Measurements from ENCODE around the gene GABRG3.

Gene GABRG3

DNA sequence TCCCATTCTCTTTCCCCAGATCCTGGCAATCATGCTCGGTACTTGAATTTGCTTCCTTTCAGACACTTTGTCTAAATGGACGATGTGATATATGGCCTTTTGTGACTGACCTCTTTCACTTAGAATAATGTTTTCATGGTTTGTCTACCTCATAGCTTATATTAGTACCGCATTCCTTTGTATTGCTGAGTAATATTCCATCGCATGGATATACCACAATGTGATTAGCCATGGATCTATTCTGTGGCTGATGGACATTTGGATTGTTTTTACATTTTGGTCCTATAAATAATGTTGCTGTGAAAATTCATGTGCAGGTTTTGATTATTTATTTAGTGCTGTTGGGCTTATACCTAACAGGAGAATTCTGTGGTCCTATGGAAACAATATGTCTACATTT is 458.6 kb downstream of the GABRG3 start:
- no peak for DNase-seq

DNA sequence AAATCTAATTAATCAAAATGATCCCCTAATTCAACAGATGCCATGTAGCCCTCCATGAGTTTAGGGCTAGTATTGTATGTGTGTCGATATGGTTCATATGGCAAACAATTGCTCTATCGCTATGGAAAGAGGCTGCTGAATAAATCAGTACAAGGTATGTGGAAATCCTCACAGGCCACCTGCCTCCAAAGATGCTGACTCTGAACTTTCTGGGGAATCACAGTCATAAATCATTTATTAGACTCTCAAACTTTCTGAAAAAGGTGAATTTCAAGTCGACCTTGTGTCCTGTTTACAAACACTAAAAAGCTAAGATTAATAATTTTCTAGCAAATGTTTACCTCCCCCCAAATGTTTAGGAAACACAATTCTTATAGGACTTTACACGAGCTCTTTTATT is 462.6 kb downstream of the GABRG3 start:
- no peak for DNase-seq

DNA sequence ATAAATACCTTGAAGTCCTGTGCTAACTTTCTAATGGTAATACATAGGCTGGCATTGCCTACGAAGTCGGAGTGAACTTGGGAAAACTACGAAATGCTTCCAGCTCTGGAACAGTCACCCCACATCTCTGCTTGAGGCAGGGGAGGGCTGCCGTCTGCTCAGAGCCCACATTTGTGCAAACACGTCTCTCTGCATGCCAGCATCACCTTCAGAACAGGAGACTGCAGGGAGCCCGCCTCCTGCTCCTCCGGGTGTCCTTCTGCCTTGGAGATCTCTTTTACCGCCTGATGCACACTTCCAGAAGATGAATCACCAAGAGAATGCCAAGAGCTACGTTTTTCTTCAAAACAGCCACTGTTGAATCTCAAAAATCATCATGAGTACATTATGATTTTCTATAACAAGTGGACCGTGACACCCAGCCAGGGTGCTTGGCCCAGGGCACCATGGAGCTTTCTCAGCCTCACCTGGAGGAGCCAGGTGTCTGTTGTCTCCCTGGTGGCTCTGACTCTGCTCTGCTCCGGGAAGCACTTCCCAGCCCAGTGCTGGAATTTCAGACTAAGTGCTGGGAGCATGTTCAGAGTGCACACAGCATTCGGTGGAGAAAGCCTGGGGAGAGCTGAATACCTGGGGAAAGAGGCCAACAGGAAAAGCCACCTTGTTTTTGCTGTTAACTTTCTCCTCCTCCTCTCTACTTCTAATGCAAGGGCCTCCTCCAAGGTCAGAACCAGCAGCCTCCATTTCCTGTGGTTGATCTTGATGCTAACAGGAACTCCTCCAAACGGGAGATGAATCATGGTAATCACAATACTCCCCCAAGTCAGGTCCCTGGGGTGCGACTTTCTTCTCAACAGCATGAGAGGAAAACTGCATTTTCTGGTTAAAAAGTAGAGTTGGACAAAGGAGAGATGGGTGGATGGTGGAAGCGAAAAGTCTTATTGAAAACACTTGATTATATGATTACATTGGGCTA is 467.7 kb downstream of the GABRG3 start:
- DNase-seq: no peak

DNA sequence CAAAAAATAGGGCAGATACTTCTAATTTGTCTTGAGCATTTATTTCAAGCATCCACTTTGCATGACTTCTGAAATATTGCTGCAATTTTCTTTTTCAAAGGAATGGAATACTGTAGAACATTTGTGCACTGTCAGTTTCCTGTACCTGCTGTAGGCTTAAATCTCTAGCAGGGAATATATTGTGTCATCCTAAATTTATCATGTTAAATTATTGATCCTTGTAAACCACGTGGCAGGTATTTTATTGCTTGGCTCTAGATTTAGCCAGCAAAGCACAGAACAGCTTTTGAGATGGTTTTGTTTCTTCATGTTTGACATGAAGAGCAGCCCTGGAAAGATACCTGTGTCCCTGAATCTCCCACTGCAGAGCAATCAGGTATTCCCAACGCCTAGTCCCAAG is 470.1 kb downstream of the GABRG3 start:
- no peak for DNase-seq

DNA sequence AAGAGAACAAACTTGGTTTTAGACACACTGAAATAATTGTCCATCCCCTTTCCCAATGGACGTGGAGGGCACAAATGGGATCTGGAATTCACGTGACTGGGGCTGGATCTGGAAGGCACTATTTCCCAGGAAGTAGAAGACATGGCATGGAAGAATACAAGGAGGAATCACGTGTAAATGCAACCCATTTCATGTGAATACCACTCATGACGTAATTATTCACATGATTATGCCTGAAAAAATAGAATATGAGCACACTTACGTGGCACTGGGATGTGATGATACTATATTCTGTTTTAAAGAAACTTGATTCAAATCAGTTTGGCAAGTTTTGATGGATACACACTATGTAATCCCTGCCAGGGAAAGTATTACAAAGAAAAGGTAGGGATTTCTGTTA is 477.3 kb downstream of the GABRG3 start:
- DNase-seq: no peak

DNA sequence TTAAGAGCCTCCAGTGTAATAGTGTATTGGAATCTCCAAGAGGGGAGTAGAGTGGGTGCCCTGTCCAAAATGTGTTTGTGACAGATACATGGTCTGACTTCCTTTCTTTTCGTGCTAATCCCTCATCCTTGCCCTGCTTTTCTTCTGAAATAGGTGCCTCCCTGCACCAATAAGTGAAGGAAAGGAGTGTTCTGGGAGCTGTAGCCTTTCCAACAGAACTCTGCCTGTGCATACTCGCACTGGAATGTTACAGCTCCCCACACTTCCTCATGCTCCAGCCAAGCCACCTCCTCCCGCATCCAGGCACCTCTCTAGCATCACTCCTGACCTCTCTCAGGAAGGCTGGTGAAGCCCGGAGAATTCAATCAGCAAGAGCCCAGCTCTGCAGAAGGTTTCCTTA is 478.0 kb downstream of the GABRG3 start:
- DNase-seq: no peak

DNA sequence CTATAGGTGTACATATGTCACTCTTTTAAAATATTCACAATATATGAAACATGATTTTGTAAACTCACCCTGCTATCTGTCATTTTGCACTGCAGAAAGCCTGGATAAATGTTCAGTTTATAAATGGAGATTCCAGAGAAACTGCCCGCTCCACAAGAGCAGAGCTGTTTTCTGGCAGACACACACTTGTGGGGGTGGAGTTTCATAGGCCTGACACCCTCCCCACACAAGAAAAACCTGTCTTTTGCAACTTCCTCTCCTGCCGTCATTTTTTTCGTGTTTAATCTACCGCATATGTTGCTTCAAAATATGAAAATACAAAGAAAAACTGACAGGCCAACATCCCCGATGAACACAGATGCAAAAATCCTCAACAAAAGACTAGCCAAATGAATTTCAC is 479.0 kb downstream of the GABRG3 start:
- DNase-seq: no peak

DNA sequence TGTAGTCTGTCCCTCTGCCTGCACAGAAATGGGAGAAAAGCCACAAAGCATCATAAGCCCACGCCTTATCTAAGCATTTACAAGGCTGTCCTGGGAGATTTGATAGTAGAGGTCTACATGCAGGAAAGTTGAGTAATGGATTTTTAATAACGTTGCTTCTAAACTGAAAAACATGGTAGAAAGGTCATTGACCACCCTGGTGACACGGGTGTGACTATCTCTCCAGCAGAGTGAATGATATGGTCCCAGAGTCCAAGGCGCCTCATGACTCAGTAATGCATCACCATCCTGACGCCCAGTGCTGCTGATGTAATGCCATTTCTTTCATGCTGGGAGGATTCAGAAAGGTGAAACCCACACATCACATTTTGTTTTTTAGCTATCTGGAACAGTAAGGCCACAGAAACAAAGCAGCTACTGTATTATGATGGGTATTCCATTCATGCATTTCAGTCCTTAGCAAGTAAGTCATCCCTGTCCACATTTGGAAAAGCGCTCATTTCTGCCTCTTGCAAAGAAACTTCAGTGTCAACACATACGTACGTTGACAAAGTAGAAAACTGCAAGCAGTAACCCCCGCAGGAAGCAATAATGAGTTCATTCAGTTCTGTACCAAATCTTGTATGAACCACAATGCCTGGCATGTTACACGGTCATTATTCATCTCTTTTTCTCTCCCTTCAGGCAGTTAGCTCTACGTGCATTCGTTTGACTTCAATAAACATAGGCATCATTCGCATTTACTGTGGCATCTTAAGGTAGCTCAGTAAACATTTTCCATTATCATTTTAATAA is 483.5 kb downstream of the GABRG3 start:
- DNase-seq: no peak

DNA sequence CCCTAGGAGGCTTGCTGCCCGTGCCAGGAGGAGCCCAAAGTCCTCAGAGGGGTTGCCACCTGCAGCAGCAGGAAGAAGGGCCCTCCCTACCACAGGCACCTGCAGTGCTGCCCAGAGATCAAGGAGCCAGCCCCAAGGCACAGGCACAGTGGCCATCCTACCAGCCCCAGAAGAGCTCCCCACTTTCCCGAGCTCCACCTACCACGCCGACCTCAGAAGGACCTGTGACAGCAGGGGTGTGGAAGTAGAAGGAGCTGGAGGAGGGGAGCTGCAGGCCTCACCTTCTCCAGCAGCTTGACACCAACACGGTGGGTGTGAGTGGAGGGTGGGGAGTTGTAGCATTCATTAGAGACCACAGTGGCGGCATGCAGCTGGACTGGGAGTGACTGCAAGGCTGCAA is 485.8 kb downstream of the GABRG3 start:
- DNase-seq: no peak

DNA sequence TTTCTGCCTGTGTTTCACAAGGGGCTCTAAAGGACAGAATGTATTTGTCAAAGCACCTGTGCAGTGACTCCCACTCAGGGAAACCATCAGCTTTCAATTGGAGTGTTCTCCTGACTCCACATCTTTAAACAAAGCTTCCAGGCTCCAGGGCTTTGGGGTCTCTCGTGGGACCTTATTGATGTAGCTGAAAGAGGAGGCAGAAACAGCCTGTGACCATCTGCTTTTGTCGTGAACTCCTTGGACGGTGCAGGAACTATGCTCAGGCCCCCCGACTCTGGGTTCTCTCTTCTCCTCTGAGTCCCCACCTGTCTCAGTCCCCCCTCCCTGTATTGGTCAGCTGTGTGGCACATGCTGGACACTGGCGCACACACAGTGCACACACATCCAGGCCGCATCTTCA is 486.8 kb downstream of the GABRG3 start:
- DNase-seq: no peak

DNA sequence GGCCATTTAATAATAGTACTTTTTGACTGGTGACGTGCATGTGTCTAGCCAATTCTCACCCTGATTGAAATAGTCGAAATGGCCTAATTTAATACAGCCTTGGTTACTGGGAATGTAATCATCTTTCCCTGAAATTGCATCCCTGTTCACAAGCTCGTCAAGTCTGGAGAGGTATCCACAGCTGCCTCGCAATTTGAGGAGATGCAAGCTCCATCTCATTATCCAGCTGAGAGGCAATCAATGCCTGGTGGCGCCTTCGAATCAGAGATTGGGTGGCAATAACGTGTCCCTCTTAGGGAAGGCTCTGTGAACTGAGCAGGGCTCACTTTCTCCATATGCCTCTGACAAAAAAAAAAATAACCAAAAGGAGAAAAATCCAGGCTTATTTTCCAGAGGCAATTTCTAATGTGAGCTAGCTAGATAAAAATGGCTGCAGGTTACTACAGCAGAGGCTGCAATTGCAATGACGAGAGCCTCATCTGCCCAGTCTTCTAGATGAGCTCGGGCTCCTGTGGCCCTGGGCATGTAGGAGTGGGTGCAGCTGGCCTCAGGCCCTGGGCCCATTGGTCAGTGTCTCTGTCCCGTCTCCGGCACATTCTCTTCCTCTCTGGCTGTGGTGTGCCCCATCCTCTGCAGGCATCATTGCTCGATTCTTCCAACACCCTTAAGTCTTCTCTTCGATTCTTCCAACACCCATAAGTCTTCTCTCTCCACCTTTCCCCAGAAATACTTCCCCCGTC is 487.5 kb downstream of the GABRG3 start:
- no peak for DNase-seq

DNA sequence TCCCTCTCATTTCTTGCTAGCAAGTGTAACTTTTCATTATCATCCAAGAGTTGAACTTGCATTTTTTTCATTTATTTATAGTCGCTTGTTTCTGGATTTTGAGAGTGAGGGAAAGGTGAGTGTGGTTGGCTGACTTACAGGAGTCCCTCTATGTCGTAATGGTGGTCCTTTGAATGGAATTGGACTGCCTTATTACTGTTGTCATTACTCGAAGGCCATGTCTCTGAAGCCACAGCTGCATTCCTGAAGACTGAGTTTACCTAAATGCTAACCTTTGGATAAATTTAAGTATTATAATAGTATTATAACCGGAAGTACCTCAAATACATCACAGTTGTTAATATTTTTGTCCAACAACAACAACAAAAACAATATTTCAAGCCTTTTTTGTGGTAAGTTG is 488.9 kb downstream of the GABRG3 start:
- no peak for DNase-seq

DNA sequence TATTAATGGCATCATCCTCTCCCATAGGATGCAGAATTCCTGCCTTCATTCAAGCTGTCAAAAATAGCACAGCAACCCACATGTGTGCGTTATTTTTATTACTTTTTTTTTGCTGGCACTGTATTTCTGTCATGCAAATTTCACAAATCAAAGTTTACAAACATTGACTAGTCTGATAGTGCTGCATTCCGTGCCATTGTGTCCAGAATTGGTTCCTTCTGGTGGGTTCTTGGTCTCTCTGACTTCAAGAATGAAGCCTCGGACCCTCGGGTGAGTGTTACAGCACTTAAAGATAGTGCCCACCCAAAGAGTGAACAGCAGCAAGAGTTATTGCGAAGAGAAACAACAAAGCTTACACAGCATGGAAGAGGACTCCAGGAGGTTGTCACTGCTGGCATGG is 490.2 kb downstream of the GABRG3 start:
- DNase-seq: no peak

DNA sequence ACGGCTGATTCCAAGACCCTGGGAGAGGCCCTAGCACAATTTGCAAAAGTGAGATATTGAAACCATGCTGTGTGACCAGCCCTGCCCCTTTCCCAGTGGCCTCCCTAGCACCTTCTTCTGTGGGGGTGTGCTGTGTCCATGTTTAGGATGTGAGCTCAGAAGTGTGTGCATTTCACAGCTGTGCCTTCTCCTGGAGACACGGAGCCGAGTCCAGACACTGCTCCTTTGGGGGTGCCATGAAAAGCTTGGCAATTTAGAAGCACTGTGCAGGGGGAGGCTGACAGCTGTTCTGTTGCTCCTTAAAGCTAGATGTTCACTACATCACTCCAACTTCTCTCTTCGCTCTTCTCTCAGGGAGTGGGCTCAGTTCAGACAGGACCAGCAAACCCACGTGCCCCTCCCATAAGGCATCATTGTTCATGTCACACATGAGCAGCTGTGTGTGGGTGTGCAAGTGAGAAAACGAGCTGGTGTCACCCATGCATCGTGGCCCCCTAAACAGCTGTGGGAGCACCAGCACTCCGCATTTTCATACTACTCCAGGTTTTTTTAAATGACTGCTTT is 492.6 kb downstream of the GABRG3 start:
- no peak for DNase-seq

DNA sequence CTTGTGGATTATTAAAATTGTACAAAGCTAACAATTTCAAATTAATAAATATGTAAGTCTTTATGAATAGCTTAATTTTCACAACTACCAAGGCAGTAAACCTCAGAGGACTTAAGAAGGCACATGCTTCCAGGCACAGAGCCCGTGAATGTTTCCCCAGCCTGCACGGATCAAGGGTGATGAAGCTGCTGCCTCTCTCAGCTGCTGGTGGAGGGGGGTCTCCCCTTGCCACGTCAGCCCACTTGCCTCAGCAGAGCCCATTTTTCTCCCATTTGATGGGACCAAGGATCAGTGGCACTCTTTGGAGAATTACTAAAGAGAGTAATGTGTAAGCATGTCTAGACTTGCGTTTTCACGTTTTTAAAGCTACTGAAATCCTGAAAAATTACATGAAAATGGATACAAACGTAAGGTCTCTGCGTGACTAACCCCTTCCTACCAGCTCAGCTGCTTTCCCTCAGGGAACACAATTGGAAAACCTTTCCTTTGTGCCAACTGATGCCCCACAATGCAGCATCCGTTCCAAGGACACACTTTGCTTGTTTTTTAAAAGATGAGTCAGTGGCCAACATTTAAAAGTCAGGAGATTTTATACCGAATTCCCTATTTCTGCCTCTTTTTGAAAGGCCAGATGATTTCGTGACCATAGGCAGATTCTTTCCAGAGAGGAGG is 494.1 kb downstream of the GABRG3 start:
- DNase-seq: no peak

DNA sequence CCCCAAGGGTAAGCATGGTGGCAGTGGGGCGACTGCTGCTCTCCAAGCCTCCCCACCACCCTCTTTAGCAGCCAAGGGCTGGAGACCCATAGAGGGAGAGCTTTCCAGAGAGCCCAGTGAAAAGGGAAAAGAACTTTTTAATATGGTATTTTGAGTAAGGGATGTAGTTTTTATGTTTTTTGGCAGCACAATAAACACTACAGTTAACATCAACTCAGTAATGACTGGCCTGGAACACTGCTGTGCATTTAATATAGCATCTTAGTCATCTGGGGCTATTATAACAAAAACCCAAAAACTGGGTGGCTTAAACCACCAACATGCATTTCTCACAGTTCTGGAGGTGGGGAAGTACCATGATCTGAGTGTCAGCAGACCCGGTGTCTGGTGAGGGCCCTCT is 495.8 kb downstream of the GABRG3 start:
- no peak for DNase-seq

DNA sequence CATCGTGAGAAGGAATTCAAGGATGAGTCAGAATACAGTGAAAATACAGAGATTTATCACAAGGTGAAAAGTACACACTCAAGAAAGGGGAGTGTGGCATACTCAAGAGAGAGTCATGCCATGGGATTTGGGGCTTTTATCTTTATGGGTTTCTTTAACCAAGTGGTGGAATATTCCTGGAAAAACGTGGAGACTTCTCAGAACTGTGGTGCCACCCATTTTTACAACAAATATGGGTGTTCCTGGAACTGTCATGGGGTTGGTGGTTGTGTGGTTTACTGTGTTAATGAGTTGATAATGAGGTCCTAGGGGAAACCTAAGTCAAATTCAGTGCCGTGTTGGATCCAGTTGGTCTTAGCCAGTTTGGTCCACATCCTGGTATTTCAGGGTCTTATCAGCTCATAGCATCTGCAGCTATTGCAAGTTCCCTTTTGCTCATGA is 497.2 kb downstream of the GABRG3 start:
- DNase-seq: no peak

DNA sequence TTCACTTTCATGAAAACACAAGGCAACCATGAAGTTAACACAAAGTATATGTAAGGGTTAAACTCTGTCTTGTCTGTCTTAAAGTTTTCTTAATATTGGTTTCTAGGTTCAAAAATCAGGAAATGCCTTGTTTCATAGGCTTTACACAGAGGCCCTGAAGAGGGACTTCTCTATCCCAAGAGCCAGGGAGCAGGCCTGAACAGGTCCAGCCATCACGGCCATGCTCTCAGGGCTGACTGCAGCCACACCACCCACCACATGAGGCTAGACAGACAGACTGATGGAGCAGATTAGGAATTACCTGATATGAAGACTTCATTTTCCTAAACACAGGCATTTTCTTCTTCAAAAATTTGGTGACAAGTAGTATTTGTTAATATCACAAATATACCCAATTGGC is 502.9 kb downstream of the GABRG3 start:
- no peak for DNase-seq

DNA sequence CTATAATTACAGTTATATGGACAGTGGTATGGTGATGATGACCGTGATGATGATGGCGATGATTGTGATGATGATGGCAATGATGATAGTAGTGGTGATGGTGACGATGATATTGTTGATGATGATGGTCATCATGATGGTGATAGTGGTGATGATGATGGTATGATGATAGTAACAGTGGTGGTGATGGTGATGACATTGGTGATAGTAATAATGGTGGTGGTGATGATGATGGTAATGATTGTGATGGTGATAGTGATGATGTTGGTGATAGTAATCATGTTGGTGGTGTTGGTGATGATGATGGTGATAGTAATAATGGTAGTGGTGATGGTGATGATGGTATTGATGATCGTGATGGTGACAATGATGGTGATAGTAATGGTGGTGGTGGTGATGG is 504.4 kb downstream of the GABRG3 start:
- DNase-seq: no peak

DNA sequence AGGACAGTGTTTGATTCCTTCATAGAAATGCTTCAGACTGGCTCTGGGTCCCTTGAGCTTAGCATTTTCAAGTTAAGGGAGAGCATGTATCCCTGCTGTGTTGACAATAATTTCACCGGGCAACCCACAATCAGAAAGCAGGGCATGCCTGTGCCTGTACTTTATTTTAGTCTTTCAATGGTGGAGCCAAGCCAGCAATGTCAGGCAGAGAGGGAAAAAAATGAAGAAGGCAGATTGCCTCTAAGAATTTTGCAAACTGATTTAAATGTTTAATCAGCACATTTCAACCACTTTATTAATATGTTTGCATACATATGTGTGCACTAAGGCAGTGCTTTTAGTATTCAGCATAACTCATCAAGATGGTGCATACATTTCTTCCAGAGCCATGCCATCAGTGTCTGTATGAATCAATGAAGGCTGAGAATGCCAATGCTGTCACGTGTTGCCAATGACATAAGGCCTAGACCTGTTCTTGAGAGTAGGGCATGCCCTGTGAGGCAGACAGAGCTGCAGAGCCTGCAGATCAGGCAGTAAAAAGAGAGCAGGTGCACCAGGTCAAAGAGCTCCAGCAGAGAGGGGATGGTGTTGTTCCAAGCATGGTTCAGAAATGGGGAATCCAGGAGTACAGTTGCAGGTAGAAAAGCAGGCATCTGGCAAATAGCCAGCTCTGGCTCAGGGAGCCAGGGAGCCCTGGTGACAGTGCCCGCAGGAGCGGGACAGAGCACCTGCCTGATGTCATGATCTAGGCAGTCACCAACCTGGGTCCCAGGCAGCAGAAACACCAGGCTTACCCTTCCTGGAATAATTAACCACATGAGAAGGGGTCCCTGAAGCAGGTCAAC is 508.5 kb downstream of the GABRG3 start:
- no peak for DNase-seq

DNA sequence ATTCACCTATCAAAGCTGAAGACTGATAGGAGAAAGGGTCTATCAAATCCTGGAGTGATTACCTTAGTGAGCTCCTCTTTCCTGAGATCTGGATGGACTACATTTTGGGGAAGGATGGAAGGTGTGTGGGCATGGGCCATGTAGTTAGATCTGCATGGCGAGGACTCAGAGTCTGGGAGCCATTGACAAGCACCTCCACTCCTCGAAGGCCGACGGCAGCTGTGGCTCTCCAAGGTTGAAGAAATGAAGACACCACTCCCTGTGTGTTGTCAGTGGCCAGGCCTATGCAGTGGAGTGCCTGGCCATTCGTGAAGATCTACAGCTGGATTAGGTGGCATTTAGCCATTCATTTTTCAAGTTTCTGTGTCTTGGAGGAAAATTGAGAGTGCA is 509.2 kb downstream of the GABRG3 start:
- DNase-seq: no peak

DNA sequence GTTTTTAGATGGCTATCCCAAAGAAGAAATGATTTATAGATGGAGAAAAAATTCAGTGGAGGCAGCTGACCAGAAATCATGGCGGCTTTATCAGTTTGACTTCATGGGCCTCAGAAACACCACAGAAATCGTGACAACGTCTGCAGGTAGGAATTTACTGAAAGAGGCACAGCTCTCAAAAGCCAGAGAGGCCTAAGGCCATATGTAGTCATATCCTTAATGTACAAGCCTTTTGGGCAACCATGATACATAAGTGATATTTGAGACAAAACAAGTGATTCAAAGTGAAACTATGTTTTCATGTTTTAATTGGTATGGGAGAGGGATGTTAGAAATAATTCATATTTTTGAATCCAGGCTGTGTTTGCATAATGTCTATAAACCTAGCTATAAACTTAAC is 509.7 kb downstream of the GABRG3 start:
- no peak for DNase-seq

All from stimulated activated naive CD4-positive, alpha-beta T cell treated with Interleukin-2 at 50 U/mL for 16 hours (primary cell).